Pons (tissue), 1 donor: ENCODE measurements around the gene SCN3A.

ENCODE experiments used
- DNase-seq: peaks from one replicate; pipeline ENCODE4 v3.0.0-alpha.2; 2016; ENCODE audit warnings: low spot score

The SCN3A gene

GRCh38 chr2:165191096-165191728, 12.6 kb downstream of the SCN3A start:
- no peak for DNase-seq

DNA sequence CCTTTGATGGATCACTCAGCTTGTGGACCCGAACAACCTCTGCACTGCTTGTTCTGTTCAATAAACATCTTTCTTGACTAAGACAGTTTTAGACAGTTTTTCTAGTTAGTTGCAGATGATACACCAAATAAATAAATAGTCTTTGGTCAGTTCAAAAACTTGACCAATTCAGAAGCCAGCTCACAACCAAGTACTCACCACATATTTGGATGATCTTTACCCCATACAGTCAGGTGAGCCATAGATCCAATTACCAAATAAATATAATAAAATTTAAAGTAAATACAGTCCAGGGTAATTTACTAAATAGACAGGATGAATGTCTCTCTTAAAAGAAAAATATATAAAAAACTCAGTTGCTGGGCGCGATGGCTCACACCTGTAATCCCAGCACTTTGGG, 18.2 kb downstream of the SCN3A start:
- DNase-seq: no peak

DNA sequence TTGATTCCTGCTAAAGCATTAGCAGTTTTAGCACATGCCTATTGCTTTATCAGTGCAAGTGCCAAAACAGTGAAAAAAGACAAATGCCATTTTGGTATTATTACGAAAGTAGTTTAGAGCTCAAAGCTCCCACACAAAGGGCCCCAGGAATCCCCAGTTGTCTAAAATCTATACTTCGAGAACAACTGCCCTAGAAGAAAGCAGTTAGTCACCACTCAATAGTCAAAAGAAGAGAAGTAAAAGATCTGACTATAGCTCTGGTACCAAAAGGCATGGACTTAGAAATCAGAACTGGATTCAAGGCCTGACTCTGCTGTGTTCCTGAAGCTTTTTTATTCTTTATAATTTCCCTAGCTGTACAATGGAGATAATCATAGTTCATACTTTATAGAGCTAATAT, 21.8 kb downstream of the SCN3A start:
- no peak for DNase-seq

GRCh38 chr2:165176780-165177179, 27.1 kb downstream of the SCN3A start:
- DNase-seq: no peak

GRCh38 chr2:165173215-165173614, 30.6 kb downstream of the SCN3A start:
- DNase-seq: no peak

DNA sequence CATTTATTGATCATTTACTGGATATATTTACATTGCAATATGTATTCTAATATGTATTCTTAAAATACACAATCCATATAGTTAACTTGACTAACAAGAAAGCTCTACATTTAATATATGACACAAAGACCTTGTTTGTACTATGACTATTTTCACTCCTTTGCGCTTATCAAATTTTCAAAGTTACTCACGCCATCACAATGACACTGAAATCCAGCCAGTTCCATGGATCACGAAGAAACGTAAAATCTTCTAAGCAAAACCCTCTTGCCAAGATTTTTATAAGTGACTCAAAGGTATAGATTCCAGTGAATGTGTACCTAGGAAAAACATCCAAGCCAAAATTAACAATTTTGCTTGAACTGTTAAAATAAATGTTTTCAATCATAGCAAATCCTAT, 39.6 kb downstream of the SCN3A start:
- no peak for DNase-seq

DNA sequence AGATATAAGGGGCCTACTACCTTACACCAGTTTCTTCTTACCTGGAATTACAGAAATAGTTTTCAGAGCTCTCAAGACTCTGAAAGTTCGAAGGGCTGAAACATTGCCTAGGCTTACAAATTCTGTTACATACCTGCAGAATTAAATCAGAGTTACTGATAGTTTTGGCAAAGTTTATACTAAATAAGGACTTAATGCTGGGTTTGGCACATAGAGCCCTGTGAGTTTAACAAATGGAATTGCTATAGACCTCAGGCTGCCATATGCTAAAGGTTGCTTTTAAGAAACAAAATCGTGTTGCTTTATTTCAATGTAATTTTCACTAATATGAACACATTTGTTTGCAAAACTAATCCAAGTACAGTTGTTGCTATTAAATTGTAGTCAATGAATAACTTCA, 40.1 kb downstream of the SCN3A start:
- DNase-seq: no peak

- no peak for DNase-seq
Measured at GRCh38 chr2:165162466-165162865, 41.4 kb downstream of the SCN3A start.

DNA sequence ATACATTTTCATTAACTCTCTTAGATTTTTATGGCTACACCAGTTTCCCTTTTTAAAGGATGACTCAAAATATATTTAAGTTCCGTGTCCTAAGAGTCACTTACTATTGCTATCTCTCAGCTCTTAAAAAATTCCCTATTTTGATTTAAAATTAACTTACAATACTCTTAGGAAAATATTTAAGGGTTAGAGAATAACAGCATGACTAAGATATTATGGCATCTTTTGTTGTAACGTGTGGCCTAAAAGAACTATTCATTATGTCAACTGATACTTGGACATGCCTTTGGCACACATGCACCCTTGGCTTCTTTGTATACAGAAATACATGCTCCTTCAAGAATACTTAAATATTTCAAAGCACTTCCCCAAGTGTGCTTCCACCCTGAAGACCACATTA, 42.3 kb downstream of the SCN3A start:
- no peak for DNase-seq

GRCh38 chr2:165157160-165157559, 46.7 kb downstream of the SCN3A start:
- no peak for DNase-seq

- no peak for DNase-seq
Measured at GRCh38 chr2:165155152-165155551, 48.7 kb downstream of the SCN3A start.

DNA sequence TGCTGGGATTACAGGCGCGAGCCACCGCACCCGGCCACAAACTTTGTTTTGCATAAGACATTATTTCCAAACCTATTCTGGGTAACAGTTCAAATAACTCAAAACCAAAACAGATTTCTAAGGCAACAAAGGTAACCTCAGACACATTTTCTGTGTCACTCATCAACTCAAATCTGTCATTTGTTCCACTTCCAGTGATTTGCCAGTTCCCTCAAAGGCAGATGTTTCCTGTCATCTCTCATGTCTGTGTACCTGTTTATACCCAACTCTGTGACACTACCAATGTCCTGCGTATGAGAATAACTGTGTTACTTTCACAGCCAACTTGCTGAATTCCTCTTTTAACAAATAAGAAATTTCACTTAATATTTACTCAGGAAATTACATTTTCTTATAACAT, 54.4 kb downstream of the SCN3A start:
- DNase-seq: no peak

- no peak for DNase-seq
Measured at GRCh38 chr2:165147186-165148045, 56.4 kb downstream of the SCN3A start.

DNA sequence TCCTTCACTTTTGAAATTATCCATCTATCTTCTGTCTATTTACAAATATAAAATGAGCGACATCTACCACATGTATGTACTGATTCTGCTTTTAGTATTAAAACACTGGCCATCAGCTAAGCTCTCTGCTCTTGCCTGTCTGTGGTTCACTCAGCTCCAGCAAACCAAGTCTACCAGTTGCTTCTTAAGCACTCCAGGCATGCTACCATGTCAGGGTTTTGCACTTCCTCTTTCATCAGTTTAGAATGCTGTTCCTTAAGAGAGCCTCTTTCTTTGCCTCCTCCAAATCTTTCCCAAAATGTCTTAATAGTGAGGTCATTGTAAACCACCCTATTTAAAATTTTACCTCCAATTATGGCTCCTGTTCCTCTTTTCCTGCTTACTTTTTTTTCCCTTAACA, 59.5 kb downstream of the SCN3A start:
- DNase-seq: no peak

GRCh38 chr2:165141601-165142354, 62.1 kb downstream of the SCN3A start:
- DNase-seq: no peak

- DNase-seq: no peak
Measured at GRCh38 chr2:165126244-165126643, 77.6 kb downstream of the SCN3A start.

GRCh38 chr2:165122521-165122920, 81.3 kb downstream of the SCN3A start:
- DNase-seq: no peak

DNA sequence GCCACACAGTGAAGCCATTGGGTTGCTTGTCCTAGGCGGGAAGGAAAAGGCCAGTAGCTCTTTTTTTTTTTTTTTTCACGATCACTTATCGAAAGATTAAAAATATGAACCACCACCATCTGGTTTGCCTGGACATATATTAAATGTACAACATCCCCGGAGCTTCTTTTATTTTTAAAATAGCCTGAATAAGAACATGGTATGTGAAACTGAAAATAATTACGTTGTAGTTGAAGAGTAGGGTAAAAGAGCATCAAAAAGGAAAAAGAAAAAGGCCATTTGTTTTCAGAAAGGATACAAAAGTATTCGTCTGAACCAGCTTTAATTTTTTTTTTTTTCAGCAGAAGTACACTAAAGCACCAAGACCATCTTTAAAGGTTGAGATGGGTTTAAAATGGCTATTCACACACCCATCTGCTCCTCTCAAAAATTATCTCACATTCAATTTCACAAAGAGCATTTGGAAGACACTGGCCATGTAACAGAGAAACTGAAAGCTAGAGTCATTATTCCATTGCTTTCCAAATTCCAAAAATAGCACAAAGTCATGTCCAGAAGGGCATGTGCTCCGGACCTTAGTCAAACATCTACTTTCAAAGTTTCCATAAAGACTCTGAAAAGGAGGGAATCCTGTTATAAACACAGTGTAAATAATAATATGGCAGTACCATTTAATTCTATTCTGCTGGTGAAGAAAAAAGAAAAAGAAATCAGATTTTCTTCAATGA, 82.9 kb downstream of the SCN3A start:
- DNase-seq: no peak

GRCh38 chr2:165115258-165115657, 88.6 kb downstream of the SCN3A start:
- DNase-seq: no peak

DNA sequence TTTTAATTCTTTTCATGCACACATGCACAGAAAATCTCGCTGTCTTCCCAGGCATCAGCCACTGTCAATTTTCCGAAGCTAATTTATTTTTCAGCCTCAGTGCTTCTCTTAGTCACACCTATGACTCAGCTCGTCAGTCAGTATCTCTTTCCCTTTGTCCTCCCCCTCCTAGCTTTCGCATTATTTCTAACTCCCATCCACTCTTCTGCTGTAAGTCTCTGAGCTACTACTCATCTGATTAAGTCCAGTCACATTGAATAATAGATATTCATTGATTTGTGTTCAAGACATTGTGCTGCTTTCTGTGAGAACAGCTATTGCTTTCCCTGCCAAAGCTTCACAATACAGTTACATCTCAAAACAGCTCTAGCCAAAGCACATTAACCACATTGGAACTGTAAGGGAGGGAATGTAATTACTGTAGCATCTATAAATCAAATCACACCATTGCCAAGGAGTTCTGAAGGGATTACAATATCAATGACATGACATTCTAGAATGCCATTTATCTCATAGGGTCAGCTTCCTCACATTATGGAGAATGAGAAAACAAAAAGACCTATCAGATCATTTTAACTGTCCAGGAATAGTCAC, 89.4 kb downstream of the SCN3A start:
- DNase-seq: no peak

DNA sequence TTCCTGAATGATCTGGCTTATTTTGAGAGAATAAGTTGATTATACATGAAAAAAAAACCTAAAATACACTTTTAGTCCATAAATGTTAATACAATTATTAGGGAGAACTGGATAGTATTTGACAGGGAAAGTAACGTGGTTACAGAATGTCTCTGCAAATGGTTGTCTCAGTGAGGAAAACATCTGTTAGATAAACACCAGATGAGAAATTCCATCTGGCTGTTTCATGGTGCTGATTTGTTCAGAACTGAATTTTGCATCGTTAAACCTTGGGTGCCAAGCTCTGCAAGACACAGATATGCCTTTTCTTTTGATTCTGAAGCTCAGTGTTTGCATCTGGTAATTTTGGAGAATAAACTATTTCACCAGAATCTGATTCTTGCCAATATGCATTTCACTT, 90.4 kb downstream of the SCN3A start:
- no peak for DNase-seq

DNA sequence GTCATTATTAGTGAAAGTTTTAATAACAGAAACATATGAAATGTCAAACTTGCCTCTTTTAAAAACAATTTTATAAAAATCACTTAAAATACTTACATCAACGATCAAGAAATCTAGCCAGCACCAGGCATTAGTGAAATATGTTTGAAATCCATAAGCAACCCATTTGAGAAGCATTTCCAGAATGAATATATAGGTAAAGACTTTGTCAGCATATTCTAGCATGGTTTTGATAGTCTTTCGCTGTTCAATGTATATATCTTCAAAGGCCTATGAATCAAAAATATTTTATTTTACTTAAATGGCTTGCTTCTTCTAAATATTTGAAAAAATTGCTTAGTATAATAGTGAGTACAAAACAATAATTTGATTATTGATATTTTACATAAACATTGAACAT, 91.1 kb downstream of the SCN3A start:
- no peak for DNase-seq
